ENCODE measurements around the gene ARFGAP3. TPM values are rescaled to one million over a fixed set of nuclear protein-coding genes. Genes with fewer than 3 reads are reported as not detected.
"Not testable (repeated sequence)": the region's sequence is repeated elsewhere in the genome, so short reads cannot be mapped to it uniquely, and the experiment has no call there.

The ARFGAP3 gene
- total RNA-seq, 1 donor from 2014 or later = 20.2 TPM

DNA sequence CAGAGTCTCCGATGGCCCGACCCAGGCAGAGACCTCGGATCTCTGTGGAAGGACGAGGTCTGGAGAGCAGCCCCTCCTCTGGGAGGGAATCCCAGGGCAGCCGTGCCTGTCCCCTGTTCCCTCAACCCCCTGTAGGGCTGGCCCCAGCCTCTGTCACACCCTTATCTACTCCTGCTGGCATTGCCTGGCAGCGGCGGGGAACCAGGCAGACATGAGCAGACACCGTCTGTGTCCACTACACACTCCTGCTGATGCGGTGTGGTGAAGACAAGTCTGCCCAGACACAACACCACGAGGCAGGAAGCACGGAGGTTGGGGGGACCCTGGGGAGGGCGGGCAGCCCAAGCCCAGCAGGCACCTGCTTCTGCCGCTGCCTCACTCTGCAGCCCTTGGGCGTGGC lies 83.9 kb downstream of the ARFGAP3 start:
- no peak for ATAC-seq

DNA sequence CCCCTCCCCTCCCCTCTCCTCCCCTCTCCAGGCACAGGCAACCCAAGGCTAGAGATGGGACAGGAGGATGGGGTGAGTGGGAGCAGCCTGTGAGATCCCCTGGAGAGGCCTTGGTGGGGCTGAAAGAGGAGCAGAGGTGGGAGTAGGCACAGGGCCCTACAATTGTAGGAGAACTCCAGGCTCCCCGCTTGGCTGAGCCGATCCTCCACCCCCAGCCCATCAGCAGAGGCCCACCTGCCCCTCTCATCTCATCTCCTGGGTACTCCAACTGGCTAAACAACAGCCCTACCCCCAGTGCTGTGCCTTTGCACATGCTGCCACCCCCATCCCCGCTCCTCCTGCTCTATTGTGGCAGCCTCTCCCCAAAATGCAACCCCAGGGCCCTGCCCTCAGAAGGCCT lies 84.4 kb downstream of the ARFGAP3 start:
- DNase-seq (ENCODE audit: low spot score) = no peak
- ATAC-seq = no peak

More for the DNA sequence above, 83.9 kb downstream of the ARFGAP3 start:
- DNase-seq (ENCODE audit: low spot score) = no peak

DNA sequence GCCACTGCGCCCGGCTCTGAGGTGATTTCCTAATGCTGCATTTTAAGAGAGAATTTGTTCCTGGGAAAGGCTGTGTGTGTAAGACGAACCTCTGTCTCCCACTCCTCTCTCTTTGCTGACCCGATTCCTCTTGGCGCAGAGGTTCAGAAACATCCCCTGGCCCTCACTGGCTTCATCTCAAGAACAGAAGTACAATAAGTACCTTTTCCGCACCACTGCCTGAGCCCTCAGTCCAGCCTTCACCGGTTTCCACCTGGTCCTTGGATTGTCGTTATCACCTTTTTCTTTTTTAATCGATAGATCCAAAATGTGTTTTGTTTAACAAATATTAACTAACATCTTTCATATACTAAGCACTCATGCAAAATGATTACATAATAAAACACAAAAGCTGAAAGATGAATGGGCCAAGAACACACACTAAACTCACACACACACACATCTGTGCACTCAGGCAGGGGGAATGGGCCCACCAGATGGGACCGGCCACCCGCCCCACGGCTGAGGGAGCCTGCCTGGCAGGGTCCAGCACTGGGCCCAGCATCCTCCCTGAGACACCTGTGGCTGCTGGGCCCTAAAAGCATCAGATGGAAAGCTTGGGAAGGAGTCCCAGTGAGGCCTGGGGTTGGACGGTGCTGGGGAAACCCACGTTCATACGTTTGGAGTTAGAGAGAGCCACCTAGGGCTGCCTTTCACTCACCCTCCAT lies 86.0 kb downstream of the ARFGAP3 start:
- DNase-seq (ENCODE audit: low spot score) (no peak), ATAC-seq (no peak)

DNA sequence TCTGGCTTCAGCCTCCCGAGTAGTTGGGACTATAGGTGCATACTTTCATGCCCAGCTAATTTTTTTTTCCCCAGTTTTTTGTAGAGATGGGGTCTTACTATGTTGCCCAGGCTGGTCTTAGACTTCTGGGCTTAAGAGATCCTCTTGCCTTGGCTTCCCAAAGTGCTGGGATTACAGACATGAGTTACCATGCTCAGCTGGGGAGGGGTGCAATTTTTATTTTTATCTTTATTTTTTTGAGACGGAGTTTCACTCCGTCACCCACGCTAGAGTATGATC lies 86.7 kb downstream of the ARFGAP3 start:
- no peak for DNase-seq (ENCODE audit: low spot score)
- ATAC-seq = no peak

DNA sequence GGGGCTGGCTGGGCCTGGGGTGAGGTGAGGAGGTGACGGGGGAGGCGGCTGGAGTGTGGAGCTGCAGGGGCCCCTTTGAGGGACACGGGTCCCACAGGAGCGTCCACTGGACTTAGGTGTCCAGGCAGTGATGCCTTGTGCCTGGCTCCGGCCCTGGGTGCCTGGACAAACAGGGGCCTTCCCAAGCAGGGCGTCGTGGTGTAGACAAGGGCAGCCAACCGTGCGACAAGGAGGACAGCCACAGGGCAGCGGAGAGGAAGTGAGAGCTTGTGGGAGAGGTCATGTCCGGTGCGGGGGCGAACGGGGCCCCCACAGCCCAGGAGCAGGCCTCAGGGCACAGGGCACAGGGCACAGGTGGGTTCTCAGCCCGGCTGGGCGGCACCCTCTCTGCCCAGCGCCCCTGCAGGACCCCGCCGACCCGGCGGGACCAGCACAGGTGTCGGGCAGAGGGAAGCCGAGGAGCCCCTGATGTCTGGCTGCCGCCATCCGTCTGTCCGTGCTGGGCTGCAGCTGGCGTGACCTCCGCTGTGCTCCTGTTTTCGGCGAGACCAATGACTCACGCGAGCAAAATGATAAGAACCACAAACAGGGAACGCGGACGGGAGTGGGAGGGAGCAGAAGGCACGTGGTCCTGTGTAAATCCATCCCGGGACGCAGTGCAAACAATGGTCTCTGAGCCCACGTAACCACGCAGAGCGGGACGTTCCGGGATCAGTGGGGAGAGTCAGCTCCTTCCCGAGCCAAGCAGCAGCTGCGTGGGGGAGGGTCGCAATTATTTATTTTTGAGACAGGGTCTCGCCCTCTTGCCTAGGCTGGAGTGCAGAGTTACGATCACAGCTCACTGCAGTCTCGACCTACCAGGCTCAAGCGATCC lies 87.3 kb downstream of the ARFGAP3 start:
- DNase-seq (ENCODE audit: low spot score) = no peak
- ATAC-seq = peak; percentile 73

DNA sequence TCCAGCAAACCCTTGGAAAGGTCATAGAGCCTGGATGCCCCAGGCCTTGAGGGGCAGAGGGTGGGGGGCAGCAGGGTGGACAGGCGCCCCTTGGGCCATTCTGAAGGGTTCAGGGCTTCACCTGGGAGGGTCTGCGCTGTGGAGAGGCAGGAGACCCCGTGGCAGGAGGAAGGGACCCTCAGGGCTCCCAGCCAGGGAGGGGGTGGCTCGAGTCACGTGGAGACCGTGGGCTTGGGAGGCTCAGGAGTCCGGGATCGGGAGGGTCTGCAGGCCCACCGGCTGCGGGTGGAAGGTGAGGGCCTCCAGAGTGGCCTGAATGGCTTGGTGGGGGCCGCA lies 87.9 kb downstream of the ARFGAP3 start:
- DNase-seq (ENCODE audit: low spot score) (no peak), ATAC-seq (no peak)

DNA sequence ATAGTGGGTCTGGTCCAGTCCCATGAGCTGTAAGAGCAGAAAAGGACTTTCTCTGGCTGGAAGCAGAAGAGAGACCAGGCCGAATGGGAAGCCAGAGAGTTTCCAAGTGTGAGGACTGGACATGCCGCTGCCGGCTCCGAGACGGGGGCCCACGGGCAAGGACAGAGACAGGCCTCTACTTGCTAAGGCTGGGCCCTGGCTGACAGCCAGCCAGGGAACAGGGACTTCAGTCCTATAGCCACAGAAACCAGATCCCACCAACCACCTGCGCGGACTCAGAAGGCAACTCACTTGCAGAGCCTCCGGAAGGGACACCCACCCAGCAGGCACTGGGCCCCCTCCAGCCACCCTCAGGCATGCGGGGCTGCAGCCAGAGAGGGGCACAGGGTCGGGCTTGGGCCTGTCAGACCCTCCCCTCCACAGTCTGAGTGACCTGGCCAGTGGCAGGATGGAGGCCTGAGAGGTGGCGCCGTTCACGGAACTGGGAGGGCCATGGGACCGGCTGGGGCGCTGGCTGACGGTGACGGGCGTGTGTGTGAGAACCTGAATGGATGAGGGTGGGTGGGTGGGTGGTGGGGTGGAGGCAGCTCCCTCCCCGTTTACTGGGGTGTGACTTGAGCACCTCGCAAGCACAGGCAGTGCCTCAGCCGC lies 88.6 kb downstream of the ARFGAP3 start:
- DNase-seq (ENCODE audit: low spot score) (no peak), ATAC-seq (no peak)

DNA sequence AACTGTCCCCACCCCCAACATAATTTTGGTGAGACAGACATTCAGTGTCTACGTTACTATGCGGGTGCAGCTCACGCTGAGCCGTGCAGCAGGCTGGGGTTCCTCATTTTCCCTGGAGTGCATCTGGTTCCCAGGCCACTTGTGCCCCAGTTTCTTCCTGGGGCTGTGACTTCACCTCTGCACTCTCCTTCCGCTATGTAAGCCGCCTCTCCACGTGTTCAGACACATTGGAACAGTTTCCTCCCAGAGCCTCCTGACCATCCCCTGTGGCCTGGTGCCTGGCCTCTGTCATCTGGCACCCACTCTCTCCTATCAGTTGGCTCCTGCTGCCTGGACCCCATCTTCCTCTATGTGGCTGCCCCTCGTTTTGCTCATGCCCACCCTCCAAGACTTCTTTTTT lies 90.2 kb downstream of the ARFGAP3 start:
- ATAC-seq = no peak
- DNase-seq (ENCODE audit: low spot score) = no peak

DNA sequence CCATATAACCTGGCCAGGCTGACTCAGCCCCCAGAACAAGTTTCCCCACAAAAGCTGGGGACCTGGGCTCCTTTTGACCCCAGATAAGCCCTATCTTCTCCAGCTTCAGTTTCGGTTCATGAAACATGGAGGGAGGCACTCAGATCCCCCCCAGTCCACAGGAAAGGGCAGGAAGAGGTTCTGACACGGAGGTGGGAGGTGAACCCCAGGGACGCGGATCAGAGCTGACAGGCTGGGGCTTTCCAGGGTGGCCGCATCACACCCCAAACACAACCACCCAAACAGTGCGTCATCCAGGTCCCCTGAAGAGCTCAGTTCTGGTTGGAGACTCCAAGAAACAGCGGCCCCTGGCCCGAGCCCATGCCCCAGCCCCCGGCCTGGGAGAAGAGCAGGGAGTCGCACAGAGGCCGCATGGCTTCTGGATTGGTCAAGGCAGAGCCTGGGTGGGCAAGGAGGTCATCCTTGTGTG lies 92.1 kb downstream of the ARFGAP3 start:
- DNase-seq (ENCODE audit: low spot score) (no peak), ATAC-seq (no peak)

DNA sequence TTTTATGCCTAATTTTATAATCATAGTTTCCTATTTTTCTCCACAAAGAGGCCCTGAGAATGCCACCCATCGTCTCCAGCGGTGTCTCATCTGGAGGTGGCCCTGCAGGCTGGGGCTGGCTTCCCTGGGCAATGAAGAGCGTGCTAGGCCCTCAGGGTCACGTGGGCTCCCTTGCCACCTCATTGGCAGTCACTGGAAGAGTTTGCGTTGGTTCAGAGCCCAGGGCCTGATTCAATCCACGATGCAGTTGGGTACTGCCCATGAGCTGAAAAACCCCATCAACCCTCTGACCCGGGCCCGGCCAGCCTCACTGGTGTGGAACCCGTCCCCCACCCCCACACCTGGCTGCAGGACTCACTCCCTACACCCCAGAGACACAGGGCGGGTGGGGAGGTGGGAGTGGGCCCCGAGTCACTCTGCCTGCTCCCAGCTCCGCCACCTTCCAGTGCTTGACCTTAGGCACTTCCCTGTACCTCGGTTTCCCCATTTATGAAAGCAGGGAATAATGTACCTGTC lies 93.0 kb downstream of the ARFGAP3 start:
- ATAC-seq (no peak), DNase-seq (ENCODE audit: low spot score) (no peak)

DNA sequence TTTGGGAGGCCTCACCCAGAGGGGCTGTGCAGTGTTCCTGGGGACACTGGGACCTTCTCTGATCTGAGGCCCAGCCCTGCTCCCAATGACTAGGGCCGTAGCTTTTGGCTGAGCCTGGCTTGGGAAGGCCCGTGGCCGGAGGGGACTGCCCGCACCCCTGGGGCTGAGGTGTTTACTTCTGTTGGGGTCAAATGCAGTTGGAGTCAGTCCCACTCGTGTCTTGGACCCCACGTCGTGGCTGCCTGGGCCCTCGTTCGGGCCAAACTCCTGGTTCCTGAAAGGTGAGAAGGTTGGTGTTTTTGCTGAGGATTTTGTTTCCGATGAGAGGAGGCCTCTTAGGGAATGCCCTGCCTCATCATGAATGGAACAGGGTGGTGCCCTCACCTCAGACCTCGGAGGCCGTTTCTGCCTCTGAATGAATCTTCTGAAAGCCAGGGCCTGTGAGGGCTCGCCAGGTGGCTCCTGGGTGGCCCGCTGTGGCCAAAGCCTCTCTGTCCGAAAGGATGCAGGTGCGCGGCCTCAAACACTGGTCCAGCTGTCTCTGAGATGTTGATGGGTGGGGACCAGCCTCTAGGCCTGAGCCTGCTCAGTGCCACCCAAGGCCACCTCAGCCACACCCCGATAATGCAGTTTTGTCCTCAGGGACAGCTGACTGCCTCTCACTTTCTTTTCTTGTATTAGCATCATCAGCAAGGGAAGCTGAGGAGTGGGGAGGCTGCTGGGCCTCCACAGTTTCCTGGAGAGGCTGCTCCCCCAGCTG lies 96.1 kb downstream of the ARFGAP3 start:
- DNase-seq (ENCODE audit: low spot score) (no peak), ATAC-seq (no peak)

DNA sequence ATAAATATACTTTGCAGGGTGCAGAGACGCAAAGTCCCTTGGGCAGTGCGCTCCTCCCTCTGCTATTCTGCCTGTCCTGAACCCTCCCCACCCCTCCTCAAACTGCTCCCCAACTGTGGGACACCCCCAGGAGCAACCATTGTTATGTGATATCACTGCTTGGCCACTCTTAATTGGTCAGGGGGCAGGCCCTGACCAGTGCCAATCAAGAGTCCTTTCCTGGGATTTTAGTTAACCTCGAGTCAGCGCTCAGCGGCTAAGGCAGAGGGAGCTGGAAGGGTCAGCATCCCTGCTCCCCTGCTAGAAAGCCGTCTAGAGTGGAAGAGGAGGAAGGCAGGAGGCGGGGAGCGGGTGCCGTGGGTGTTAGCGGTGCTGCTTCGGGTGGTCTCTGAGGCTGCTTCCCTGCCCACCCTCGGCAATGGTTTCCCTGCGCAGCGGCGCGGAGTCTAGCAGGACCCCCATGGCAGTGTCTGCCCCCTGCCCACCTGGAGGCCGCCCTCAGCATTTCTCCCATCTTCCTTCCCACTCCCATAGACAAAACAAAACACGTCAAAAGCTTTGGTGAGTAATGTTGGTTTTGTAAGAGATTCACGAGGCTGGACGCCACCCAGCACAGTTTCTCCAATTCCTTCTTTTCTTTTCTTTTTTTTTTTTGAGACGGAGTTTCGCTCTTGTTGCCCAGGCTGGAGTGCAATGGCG lies 98.0 kb downstream of the ARFGAP3 start:
- DNase-seq (ENCODE audit: low spot score) = no peak
- no peak for ATAC-seq

DNA sequence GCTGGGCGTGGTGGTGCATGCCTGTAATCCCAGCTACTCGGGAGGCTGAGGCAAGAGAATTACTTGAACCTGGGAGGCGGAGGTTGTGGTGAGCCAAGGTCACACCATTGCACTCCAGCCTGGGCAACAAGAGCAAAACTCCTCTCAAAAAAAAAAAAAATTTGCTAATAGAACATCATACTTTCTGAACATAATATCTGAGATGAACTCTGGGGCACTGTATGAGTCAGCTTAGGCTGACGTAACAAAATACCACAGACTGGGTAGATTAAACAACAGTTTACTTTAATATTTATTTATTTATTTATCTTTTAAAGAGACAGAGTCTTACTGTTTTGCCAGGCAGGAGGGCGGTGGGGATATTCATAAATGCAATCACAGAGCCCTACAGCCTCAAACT lies 101.5 kb downstream of the ARFGAP3 start:
- ATAC-seq; DNase-seq (ENCODE audit: low spot score): not testable (repeated sequence)

DNA sequence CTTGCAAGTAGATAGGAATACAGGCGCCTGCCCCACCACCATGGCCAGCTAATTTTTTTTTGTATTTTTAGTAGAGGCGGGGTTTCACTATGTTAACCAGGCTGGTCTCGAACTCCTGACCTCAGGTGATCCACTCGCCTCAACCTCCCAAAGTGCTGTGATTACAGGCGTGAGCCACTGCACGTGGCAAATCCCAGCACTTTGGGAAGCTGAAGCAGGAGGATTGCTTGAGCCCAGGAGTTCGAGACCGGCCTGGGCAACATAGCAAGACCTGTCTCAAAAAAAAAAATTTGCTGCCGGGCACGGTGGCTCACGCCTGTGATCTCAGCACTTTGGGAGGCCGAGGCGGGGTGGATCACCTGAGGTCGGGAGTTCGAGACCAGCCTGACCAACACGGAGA lies 102.0 kb downstream of the ARFGAP3 start:
- ATAC-seq; DNase-seq (ENCODE audit: low spot score): not testable (repeated sequence)

DNA sequence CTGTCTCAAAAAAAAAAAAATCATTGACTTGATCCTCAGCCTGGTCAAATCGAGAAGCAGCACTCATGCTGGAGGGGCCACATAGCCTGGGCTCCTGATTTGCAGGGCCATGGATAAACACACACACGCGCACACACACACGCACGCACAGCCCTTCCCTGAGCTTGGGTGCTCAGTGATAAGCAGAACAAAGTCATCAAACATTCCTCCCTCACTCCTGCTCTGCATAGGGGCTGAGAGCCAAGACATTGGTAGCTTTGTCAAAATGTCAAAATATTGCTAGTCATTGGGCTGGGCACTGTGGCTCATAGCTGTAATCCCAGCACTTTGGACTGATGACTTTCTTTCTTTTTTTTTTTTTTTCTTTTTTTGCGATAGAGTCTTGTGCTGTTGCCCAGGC lies 102.4 kb downstream of the ARFGAP3 start:
- DNase-seq (ENCODE audit: low spot score) (no peak), ATAC-seq (peak; percentile 87)

DNA sequence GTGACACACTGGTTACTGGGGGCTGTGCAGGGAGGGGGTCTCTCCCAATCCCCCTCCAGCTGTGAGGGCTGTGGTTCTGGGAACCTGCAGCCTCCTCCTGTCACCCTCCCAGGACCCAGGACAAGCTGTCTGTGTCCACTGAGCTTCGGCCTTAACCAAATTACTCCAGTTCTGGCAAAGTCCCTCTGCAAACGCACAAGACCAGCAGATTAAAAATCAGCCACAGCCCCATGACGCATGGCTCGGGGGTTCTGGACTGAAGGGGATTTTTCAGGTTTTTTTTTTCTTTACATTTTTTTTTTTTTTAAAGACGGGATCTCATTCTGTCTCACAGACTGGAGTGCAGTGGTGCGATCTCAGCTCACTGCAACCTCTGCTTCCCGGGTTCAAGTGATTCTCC lies 104.2 kb downstream of the ARFGAP3 start:
- DNase-seq (ENCODE audit: low spot score) (no peak), ATAC-seq (no peak)

DNA sequence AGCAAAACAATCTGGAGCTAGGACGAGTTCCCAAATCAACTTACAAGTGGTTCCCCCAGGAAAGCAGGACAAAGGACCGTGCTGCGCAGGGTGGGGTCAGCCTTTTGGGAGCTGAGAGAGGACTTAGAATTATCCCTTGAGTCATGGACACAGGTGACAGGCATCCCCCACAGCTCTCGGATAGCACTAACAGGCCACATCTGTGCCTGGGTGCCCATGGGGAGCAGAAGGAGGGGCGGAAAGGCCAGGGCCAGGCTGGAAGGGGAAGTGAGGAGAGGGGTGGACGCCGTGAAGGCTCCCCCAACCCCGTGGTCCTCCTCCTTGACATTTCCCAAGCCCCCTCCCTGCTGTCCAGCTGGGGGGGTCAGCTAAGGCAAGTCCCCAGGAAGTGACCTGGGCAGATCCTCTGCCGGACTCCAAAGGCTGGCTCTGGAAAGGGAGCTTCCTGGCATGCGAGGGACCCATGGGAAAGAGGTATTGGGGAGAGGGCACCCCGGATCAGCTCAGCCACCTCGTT lies 104.8 kb downstream of the ARFGAP3 start:
- DNase-seq (ENCODE audit: low spot score) (no peak), ATAC-seq (peak; percentile 6)

DNA sequence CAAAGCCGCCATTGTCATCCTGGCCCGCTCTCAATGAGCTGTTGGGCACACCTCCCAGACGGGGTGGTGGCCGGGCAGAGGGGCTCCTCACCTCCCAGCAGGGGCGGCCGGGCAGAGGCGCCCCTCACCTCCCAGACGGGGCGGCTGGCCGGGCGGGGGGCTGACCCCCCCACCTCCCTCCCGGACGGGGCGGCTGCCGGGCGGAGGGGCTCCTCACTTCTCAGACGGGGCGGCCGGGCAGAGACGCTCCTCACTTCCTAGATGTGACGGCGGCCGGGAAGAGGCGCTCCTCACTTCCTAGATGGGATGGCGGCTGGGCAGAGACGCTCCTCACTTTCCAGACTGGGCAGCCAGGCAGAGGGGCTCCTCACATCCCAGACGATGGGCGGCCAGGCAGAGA lies 106.7 kb downstream of the ARFGAP3 start:
- DNase-seq (ENCODE audit: low spot score); ATAC-seq: not testable (repeated sequence)

DNA sequence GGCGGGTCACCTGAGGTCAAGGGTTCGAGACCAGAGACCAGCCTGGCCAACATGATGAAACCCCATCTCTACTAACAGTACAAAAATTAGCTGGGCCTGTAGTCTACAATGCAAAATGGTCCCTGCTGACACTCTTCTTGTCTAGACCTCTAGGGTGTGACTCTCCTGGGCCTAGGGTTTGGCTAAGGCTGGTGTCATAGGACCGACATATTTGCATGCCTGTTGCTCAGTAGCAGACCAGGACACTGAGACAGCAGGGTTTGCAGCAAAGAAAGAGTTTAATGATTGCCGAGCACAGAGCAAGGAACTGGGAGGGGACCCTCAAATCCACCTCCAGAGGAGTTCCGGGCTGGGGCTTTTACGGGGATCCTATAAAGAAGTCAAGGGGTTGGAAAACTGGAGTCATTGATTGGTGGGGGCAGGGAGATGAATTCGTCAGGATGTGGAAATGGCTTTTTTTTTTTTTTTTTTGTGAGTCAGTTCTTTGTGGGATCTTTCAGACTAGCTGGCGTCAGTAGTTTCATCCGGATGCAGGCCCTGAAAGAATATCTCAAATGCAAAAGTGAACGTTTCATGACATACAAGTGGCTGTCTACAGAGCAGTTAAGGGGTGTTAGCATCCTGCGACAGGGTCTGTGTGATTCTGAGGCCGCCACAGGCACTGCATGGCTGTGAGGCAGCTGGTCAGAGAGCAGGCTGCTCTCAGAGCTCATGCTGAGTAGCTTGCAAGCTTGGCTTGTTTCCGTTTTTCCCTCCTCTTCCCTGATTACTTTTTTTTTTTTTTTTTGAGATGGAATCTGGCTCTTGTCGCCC lies 109.2 kb downstream of the ARFGAP3 start:
- ATAC-seq = peak; percentile 25
- DNase-seq (ENCODE audit: low spot score) = no peak

All from left lobe of liver (tissue), 2 donors.